Fibroblast of pulmonary artery (primary cell): Measurements from ENCODE around the gene POU2F3.

ENCODE experiments used
- DNase-seq: peaks from one replicate; pipeline ENCODE4 v3.0.0-alpha.2; 2010; ENCODE audit warnings: low read depth
- H3K4me3 ChIP-seq: replicated peaks from 2 replicates; pipeline ENCODE4 v1.5.1; 2011; ENCODE audit warnings: low read depth, mild to moderate bottlenecking, control low read depth, low read length, moderate library complexity
- CTCF ChIP-seq: IDR thresholded peaks from 2 replicates; pipeline ENCODE4 v1.5.1; 2011; ENCODE audit warnings: mild to moderate bottlenecking, control low read depth, low read length, inconsistent platforms; ENCODE audit errors: missing control alignments

The POU2F3 gene

GRCh38 chr11:120358729-120359128, 118.8 kb downstream of the POU2F3 start:
- TF ChIP-seq CTCF = no peak
- no peak for DNase-seq

GRCh38 chr11:120363436-120363835, 123.5 kb downstream of the POU2F3 start:
- no peak for DNase-seq
- TF ChIP-seq CTCF = no peak
- no peak overlapping the region for H3K4me3 ChIP-seq

More at GRCh38 chr11:120358729-120359128, 118.8 kb downstream of the POU2F3 start:
- H3K4me3 ChIP-seq = no peak overlapping the region

DNA sequence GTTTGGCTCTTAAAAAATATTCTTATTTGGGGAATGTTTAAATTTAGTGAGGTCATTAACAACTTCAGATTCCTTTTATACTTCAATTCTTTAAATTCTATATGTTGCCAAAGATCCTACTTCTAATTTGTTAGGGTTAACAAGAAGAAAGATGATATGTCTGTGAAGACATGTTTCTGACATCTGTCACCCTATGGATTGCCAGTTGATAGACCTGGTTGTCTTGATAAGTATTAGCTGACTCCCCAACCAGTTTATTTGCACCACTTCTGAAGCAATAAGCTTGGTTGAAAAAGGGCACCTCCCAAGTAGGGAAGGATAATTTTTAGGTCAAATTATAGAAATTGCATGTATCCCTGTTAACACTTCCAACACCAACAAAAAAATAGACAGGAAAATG, 125.6 kb downstream of the POU2F3 start:
- no peak for TF ChIP-seq CTCF
- no peak for DNase-seq
- no peak overlapping the region for H3K4me3 ChIP-seq
